WI38 (cell line): ENCODE results near the gene GRIK3.

Source experiments
- H3K4me3 ChIP-seq: 2 replicates; pipeline ENCODE4 v1.5.1; 2011; ENCODE audit warnings: low read depth, mild to moderate bottlenecking, control low read depth, low read length
- TF ChIP-seq, protein P1 (sequence below): IDR thresholded peaks from 2 replicates; pipeline ENCODE4 v1.5.1; 2012; ENCODE audit warnings: low read depth, mild to moderate bottlenecking, control low read depth, low read length

The GRIK3 gene

DNA sequence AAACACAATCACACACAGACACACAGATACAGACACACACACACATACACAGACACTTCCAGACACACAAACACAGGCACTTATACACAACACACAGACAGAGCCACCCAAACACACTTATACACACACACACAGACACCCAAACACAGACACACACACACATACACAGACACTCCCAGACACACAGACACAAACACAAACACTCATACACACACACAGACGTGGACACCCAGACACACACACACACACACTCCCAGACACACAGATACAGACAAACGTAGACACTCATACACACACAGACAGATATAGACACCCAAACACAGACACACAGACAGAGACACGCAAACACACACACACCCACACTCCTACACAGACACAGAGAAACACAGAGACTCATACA lies 272.1 kb downstream of the GRIK3 start:
- H3K4me3 ChIP-seq: no peak overlapping the region
- TF ChIP-seq, protein P1, sequence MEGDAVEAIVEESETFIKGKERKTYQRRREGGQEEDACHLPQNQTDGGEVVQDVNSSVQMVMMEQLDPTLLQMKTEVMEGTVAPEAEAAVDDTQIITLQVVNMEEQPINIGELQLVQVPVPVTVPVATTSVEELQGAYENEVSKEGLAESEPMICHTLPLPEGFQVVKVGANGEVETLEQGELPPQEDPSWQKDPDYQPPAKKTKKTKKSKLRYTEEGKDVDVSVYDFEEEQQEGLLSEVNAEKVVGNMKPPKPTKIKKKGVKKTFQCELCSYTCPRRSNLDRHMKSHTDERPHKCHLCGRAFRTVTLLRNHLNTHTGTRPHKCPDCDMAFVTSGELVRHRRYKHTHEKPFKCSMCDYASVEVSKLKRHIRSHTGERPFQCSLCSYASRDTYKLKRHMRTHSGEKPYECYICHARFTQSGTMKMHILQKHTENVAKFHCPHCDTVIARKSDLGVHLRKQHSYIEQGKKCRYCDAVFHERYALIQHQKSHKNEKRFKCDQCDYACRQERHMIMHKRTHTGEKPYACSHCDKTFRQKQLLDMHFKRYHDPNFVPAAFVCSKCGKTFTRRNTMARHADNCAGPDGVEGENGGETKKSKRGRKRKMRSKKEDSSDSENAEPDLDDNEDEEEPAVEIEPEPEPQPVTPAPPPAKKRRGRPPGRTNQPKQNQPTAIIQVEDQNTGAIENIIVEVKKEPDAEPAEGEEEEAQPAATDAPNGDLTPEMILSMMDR: no peak

GRCh38 chr1:36761113-36761512 lies 273.2 kb downstream of the GRIK3 start:
- TF ChIP-seq, protein P1: no peak

DNA sequence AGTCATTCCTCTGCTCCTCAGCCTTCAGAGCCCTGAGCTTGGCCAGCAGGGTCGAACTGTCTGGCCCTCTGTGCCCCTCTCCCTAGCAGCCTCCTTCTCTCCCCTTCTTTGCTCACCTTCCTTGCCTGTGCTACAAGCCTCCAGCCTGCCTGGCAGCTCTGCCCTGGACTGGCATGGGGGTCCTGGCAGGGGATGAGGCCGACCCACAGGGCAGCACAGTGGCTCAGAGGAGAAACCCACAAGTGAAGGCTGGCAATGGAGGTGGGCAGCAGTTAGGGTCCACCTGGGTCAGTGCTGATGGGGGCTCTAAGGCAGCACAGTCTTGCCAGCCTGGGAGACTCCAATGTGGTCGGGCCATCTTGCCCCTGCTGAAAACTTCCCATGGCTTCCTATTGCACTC lies 274.2 kb downstream of the GRIK3 start:
- no peak overlapping the region for H3K4me3 ChIP-seq
- TF ChIP-seq, protein P1: no peak

More at GRCh38 chr1:36761113-36761512, 273.2 kb downstream of the GRIK3 start:
- H3K4me3 ChIP-seq: no peak overlapping the region

- H3K4me3 ChIP-seq: no peak overlapping the region
- TF ChIP-seq, protein P1: no peak
These were observed 275.0 kb downstream of the GRIK3 start for GRCh38 chr1:36759355-36759754.

- TF ChIP-seq, protein P1: no peak
- no peak overlapping the region for H3K4me3 ChIP-seq
These were observed 278.7 kb downstream of the GRIK3 start for GRCh38 chr1:36755303-36756230.

DNA sequence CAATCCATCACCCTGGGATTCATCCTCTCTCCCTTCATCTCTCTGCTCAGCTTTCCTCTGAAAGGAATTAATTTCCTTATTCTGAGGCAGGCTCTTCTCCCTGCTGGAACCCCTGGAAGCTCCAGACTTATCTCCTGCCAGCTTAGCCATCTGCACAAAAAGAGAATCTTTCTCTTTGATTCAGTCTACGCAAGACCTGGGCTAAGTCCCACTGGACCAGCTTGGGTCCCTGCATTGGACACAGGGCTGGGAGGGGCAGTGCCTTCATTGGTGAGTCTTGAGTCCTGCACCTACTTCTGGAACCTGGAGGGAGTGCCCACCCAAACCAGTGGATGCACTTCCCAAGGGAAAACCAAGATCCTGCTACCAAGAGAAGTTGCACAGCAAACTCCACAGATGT lies 279.9 kb downstream of the GRIK3 start:
- H3K4me3 ChIP-seq: no peak overlapping the region
- TF ChIP-seq, protein P1: no peak

DNA sequence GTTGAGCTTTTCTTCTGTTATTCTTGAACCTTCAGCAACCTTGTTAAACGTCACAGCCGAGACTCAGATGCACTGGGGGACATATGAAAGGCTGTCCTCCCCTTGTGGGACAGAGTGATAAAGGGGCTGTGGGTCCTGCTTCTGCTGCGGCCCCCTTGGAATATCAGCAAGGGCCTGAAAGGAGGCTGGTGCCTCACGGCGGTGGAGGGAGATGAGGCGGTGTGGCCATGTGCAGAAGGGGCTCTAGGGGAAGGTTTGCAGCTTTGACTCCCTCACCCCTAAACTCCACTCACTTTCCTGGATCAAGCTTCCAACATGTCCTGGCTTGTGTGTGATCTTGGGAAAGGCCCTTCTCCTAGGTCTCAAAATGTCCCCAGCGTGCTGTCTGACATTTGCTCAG lies 280.9 kb downstream of the GRIK3 start:
- no peak overlapping the region for H3K4me3 ChIP-seq
- TF ChIP-seq, protein P1: no peak
